Activated CD4-positive, alpha-beta T cell treated with anti-CD3 and anti-CD28 coated beads for 1 hour (primary cell): ENCODE results near the gene ZNF184.

Experiments
- DNase-seq: peaks from one replicate; pipeline ENCODE4 v3.0.0-alpha.2; 2020

ZNF184 gene

DNA sequence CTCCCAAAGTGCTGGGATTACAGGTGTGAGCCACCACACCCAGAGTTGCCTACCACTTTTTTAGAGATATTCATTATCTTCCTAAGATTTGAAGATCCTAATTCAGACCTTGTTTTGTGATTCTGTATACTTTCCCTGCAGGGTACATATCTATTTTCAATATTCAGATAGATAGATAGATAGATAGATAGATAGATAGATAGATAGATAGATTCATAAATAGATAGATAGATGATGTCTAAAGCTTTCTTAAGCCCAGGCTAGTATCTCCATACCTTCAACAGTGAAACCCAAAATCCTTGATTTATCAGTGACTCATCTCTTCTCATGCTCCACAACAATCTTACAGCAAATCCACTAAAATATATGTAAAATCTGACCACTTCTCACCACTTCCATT lies 53.5 kb downstream of the ZNF184 start:
- no peak for DNase-seq

DNA sequence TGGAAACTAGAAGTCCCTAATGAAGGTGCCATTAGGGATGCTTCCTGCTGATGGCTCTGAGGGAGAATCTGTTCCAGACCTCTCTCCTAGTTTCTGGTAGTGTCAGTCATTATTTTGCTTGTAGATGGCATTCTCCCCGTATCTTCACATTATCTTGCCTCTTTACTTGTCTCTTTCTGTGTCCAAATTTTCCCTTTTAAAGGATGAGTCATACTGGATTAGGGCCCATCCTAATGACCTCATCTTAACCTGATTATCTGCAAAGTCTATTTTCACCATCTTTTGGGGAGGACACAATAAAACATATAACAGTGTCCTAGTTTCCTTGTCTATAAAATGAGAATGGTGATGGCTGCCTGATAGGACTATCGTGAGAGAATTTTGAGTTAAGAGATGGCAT lies 57.0 kb downstream of the ZNF184 start:
- no peak for DNase-seq

DNA sequence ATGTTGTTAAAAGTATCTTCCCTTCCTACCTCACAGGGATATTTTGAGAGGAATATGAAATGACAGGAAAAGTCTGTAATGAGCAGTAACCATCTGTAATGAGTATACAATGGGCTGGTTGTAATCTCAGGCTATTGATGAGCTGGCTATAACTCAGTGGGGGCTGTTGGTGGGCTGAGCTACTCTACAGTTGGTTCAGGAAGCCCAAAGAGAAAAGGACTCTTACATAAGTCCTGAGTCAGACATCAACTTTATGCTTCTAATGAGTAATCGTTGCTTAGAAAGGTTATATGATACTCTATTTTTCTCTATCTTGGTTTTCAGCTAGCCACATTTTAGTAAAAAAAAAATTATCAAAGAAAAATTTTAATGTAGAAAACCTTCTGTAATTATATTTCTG lies 57.9 kb downstream of the ZNF184 start:
- DNase-seq, result no peak

DNA sequence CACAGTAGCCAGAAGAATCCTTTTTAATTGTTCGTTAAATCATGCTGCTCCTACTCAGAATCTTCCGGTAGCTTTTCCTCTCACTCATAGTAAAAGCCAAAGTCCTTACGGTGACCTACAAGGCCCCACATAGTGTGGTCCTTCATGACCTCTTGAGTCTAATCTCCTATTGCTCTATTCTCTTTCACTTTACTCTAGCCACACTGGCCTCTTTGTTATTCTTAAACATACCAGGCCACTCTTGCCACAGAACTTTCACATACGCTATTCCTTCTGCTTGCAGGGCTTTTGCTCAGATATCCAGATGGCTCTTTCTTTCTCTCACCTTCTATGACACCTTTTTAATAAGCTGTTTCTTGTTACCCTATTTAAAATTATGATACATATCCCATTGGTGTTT lies 58.6 kb downstream of the ZNF184 start:
- no peak for DNase-seq

DNA sequence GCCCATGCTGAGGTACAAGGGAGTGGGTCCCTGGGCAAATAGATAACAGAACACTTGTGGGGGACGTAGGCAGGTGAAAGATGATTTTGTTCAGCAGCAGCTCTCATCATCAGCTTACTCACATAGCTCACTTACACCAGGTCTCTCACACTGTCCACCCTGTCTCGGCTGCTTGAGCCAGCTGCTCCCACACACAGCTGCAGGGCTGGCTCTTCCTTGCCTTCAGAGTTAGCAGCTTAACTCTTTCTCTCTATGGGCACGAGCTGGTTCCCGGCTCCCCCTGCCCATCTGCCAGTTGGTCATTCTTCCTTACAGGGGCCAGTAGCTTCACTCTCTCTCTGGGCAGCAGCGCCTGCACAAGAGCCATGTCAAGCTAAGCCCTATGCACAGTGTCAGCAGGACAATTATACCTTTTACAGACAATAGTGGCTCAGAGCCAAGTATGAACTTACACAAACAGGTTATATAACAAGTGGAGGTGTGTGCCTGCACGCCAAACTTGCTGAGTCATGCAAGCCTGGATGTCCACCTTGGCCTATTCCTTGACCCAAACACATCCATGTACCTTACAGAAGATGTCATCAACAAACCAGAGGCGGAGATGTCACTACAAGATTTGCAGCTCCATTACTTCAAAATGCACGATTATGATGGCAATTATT lies 65.6 kb downstream of the ZNF184 start:
- no peak for DNase-seq

DNA sequence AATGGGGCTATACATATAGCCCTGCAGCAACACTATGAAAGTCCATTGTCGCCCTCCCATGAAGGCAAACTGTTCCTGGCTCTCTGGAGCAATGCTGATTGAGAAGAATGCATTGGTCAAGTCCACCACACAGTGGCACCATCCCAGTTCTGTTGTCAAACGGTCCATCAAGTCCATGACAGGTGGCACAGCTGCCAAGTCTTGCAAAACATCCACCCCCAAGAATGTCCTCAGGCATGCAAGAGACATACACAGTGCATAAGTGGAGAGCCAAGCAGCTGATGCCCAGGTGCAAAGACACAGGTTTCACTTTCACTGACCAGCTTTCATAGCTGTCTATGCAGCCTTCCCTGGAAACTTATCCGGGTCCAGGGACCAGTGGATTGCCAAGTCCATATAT lies 66.8 kb downstream of the ZNF184 start:
- no peak for DNase-seq

DNA sequence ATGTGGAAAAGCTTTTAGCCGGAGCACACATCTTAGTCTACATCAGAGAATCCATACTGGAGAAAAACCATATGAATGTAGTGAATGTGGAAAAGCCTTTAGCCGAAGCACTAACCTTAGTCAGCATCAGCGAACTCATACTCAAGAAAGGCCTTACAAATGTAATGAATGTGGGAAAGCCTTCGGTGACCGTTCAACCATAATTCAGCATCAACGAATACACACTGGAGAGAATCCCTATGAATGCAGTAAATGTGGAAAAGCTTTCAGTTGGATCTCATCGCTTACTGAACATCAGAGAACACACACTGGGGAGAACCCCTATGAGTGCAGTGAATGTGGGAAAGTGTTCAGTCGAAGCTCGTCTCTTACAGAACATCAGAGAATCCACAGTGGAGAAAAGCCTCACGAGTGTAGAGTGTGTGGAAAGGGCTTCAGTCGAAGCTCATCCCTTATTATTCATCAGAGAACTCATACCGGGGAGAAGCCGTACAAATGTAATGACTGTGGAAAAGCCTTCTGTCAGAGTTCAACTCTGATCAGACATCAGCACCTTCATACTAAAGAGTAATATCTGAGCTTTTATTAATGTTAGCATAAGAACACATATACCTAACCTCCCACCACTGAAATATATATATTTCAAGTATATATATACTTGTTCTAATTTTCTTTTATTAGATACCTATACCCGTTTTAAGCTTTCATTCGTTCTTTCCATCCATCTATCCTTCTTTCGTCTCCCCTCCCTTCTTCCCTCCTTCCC lies 71.8 kb downstream of the ZNF184 start:
- no peak for DNase-seq
